GM23338 (cell line): ENCODE measurements around the gene NPLOC4. TPM values are rescaled to one million over a fixed set of nuclear protein-coding genes. Genes with fewer than 3 reads are reported as not detected.

ENCODE experiments used
- ATAC-seq: fragments of 200-7000 bp; cut with Tn5 transposase; 3 replicates; pipeline ENCODE4 v1.9.1; 2020
- DNase-seq: peaks from one replicate; pipeline ENCODE4 v3.0.0-alpha.2; 2015; ENCODE audit warnings: low spot score
- H2AFZ ChIP-seq: fragments of 200-600 bp; sonication (generic); 2 replicates; pipeline ENCODE4 v1.8.0; 2016; ENCODE audit warnings: antibody characterized with exemption, mild to moderate bottlenecking, moderate library complexity
- H3F3A ChIP-seq: fragments of 200-600 bp; sonication (generic); replicated peaks from 2 replicates; pipeline ENCODE4 v1.8.0; 2017; ENCODE audit warnings: antibody characterized with exemption, mixed run types, low read depth
- H3K27ac ChIP-seq: fragments of 200-600 bp; sonication (generic); 2 replicates; pipeline ENCODE4 v1.6.1; 2016; ENCODE audit warnings: low read depth
- H3K27me3 ChIP-seq: fragments of 200-600 bp; sonication (generic); 2 replicates; pipeline ENCODE4 v1.8.0; 2016; ENCODE audit warnings: mild to moderate bottlenecking, mixed run types, moderate library complexity; ENCODE audit not compliant: insufficient read depth
- H3K36me3 ChIP-seq: fragments of 200-600 bp; sonication (generic); 2 replicates; pipeline ENCODE4 v1.8.0; 2016; ENCODE audit warnings: mild to moderate bottlenecking; ENCODE audit not compliant: insufficient read depth
- H3K4me1 ChIP-seq: fragments of 200-600 bp; sonication (generic); 2 replicates; pipeline ENCODE4 v1.8.0; 2016; ENCODE audit warnings: mild to moderate bottlenecking, moderate library complexity; ENCODE audit not compliant: insufficient read depth
- H3K4me2 ChIP-seq: fragments of 200-600 bp; sonication (generic); 2 replicates; pipeline ENCODE4 v1.7.1; 2017; ENCODE audit warnings: mixed run types
- H3K4me3 ChIP-seq: fragments of 200-600 bp; sonication (generic); 2 replicates; pipeline ENCODE4 v1.6.1; 2016; ENCODE audit warnings: mixed run types
- H3K79me2 ChIP-seq: fragments of 200-600 bp; sonication (generic); replicated peaks from 2 replicates; pipeline ENCODE4 v1.8.0; 2017; ENCODE audit warnings: mild to moderate bottlenecking; ENCODE audit not compliant: insufficient read depth
- H3K9me2 ChIP-seq: fragments of 200-600 bp; sonication (generic); 2 replicates; pipeline ENCODE4 v1.8.0; 2017; ENCODE audit not compliant: insufficient read depth
- H4K20me1 ChIP-seq: fragments of 200-600 bp; sonication (generic); replicated peaks from 2 replicates; pipeline ENCODE4 v1.8.0; 2017; ENCODE audit warnings: mild to moderate bottlenecking; ENCODE audit not compliant: insufficient read depth
- H3K27ac Mint-ChIP-seq: 2 replicates; pipeline ENCODE4 v1.8.0; 2020; ENCODE audit warnings: inconsistent platforms, mild to moderate bottlenecking, moderate library complexity, mixed read lengths
- H3K27me3 Mint-ChIP-seq: 3 replicates; pipeline ENCODE4 v1.8.0; 2022; ENCODE audit warnings: low read depth, mild to moderate bottlenecking, moderate library complexity, mixed read lengths, inconsistent platforms; ENCODE audit not compliant: insufficient read depth, poor library complexity
- H3K36me3 Mint-ChIP-seq: 3 replicates; pipeline ENCODE4 v1.8.0; 2021; ENCODE audit warnings: low read depth, mild to moderate bottlenecking, inconsistent platforms, moderate library complexity, mixed read lengths
- H3K4me1 Mint-ChIP-seq: 3 replicates; pipeline ENCODE4 v1.8.0; 2020; ENCODE audit warnings: mild to moderate bottlenecking, inconsistent platforms, mixed read lengths
- H3K4me3 Mint-ChIP-seq: 3 replicates; pipeline ENCODE4 v1.8.0; 2021; ENCODE audit warnings: moderate library complexity, mild to moderate bottlenecking, inconsistent platforms, mixed read lengths
- H3K9me3 Mint-ChIP-seq: 3 replicates; pipeline ENCODE4 v1.8.0; 2020; ENCODE audit warnings: moderate library complexity, mild to moderate bottlenecking, inconsistent platforms, mixed read lengths
- CREB1 ChIP-seq: fragments of 250-450 bp; sonication (Bioruptor Pico); IDR thresholded peaks from 2 replicates; pipeline ENCODE4 v1.5.0; 2020; ENCODE audit warnings: low read depth, mild to moderate bottlenecking, moderate library complexity
- EZH2 ChIP-seq: fragments of 200-600 bp; sonication (generic); IDR thresholded peaks from one replicate; pipeline ENCODE4 v1.8.0; 2017; ENCODE audit warnings: antibody characterized with exemption, mild to moderate bottlenecking, low read depth; ENCODE audit not compliant: unreplicated experiment
- EZH2phosphoT487 ChIP-seq: fragments of 200-600 bp; sonication (generic); IDR thresholded peaks from one replicate; pipeline ENCODE4 v1.8.1; 2018; ENCODE audit warnings: antibody characterized with exemption; ENCODE audit not compliant: unreplicated experiment
- JUNB ChIP-seq: IDR thresholded peaks from one replicate; pipeline ENCODE4 v1.6.1; 2016; ENCODE audit warnings: antibody characterized with exemption; ENCODE audit not compliant: unreplicated experiment
- NANOG ChIP-seq: IDR thresholded peaks from 2 replicates; pipeline ENCODE4 v1.6.1; 2016; ENCODE audit warnings: antibody characterized with exemption, borderline replicate concordance
- POLR2AphosphoS5 ChIP-seq: IDR thresholded peaks from 2 replicates; pipeline ENCODE4 v1.6.1; 2016; ENCODE audit warnings: antibody characterized with exemption, low read depth
- STAT1 ChIP-seq: IDR thresholded peaks from one replicate; pipeline ENCODE4 v1.6.1; 2016; ENCODE audit warnings: antibody characterized with exemption; ENCODE audit not compliant: unreplicated experiment
- polyA plus RNA-seq: library from polyadenylated mRNA; unstranded; fragments of >200 nt; fragmentation: Nextera tagmentation; extraction: Ambion mirVana; gene quantifications from 2 replicates; pipeline ENCODE4 v1.2.1, GENCODE V29; 2016
- total RNA-seq: library from RNA; depleted of rRNA; stranded (reverse); fragments of >200 nt; shearing (Covaris generic); gene quantifications from 2 replicates; pipeline ENCODE4 v1.2.3, GENCODE V29; 2014
- TF ChIP-seq, protein P1 (sequence below): IDR thresholded peaks from 2 replicates; pipeline ENCODE4 v1.6.1; 2016; ENCODE audit warnings: antibody characterized with exemption
- TF ChIP-seq, protein P2 (sequence below): IDR thresholded peaks from one replicate; pipeline ENCODE4 v1.6.1; 2018; ENCODE audit warnings: antibody characterized with exemption; ENCODE audit not compliant: unreplicated experiment
- TF ChIP-seq, protein P3 (sequence below): fragments of 250-450 bp; sonication (Bioruptor Pico); IDR thresholded peaks from 2 replicates; pipeline ENCODE4 v1.5.0; 2020; ENCODE audit warnings: mild to moderate bottlenecking, moderate library complexity

NPLOC4 gene
- total and polyA plus RNA-seq, 2 experiments from 2014 or later, result 24.1 to 79.1 TPM

DNA sequence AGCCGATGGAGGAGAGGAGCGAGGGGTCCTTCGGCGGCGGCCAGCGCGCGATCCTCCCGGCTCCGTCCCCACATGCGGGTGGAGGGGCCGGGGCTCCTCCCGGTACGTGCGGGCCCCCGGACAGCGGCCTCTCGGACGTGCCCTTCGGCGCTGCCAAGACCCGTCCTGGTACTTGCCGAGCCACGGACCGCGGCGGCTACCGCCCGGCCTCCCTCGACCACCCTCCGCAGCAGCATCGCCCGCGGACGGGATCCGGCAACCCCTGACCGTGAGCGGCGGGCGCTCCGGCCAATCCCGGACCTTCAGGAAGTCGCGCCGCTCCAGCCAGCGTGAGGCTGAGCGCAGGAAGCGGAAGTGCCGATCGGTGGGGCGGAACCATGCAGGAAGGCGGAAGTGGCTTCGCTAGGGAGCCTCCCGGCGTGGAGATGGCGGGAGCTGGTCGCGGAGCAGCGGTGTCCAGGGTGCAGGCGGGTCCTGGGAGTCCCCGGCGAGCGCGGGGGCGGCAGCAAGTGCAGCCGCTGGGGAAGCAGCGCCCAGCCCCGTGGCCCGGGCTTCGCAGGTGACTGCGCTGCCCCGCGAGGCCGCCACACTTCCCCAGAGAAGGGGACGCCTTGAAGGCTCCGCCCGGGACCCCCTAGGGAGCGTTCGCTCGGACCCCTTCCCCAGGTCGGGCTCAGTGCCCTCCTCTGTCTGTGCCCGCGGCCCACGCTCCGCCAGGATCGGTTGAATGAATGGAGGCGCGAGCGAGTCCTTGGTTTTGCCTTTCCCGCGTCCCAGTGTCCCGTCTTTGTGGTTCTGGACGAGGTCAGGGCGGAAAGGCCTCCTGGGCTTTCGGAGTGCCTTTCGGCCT, 29.7 kb upstream of the NPLOC4 start, which contains the start of the genes CCDC137 and OXLD1:
Gene CCDC137, plus strand, starts transcription at position 396 of the 850 bp plus-strand sequence. Its CDS starts 30 bp downstream, at position 426.
Gene OXLD1, minus strand, starts transcription at position 264 of the 850 bp plus-strand sequence. Its CDS starts 28 bp downstream, at position 236.
- Mint-ChIP-seq H3K4me1 (peaks cover 25% of the 10 kb centered on the region), H3K9me3 (no peaks in the 10 kb centered on the region), H3K4me3 (peak within 1 kb of the TSS; percentile 98), H3K36me3 (peaks cover 62% of the 10 kb centered on the region), H3K27ac (peak within 1 kb of the TSS; percentile 95), H3K27me3 (peaks cover 21% of the 10 kb centered on the region)
- Histone ChIP-seq H3K27me3 (no peaks in the 10 kb centered on the region), H3K9me2 (no peaks in the 10 kb centered on the region), H3F3A (peaks cover 27% of the 10 kb centered on the region), H3K79me2 (peaks cover 41% of the 10 kb centered on the region), H4K20me1 (peaks cover 12% of the 10 kb centered on the region), H3K36me3 (peaks cover 17% of the 10 kb centered on the region), H3K4me1 (peaks cover 15% of the 10 kb centered on the region), H3K4me3 (peak within 1 kb of the TSS; percentile 99), H3K4me2 (peak within 1 kb of the TSS; percentile 99), H2AFZ (0 out of 2 replicates have a peak within 1 kb of the TSS, but pooled peaks have one; percentile 56), H3K27ac (peak within 1 kb of the TSS; percentile 84)
- TF ChIP-seq, protein P1, sequence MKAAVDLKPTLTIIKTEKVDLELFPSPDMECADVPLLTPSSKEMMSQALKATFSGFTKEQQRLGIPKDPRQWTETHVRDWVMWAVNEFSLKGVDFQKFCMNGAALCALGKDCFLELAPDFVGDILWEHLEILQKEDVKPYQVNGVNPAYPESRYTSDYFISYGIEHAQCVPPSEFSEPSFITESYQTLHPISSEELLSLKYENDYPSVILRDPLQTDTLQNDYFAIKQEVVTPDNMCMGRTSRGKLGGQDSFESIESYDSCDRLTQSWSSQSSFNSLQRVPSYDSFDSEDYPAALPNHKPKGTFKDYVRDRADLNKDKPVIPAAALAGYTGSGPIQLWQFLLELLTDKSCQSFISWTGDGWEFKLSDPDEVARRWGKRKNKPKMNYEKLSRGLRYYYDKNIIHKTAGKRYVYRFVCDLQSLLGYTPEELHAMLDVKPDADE, result peak; percentile 87
- TF ChIP-seq EZH2, result no peak
- TF ChIP-seq, protein P2, sequence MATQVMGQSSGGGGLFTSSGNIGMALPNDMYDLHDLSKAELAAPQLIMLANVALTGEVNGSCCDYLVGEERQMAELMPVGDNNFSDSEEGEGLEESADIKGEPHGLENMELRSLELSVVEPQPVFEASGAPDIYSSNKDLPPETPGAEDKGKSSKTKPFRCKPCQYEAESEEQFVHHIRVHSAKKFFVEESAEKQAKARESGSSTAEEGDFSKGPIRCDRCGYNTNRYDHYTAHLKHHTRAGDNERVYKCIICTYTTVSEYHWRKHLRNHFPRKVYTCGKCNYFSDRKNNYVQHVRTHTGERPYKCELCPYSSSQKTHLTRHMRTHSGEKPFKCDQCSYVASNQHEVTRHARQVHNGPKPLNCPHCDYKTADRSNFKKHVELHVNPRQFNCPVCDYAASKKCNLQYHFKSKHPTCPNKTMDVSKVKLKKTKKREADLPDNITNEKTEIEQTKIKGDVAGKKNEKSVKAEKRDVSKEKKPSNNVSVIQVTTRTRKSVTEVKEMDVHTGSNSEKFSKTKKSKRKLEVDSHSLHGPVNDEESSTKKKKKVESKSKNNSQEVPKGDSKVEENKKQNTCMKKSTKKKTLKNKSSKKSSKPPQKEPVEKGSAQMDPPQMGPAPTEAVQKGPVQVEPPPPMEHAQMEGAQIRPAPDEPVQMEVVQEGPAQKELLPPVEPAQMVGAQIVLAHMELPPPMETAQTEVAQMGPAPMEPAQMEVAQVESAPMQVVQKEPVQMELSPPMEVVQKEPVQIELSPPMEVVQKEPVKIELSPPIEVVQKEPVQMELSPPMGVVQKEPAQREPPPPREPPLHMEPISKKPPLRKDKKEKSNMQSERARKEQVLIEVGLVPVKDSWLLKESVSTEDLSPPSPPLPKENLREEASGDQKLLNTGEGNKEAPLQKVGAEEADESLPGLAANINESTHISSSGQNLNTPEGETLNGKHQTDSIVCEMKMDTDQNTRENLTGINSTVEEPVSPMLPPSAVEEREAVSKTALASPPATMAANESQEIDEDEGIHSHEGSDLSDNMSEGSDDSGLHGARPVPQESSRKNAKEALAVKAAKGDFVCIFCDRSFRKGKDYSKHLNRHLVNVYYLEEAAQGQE, result no peak
- TF ChIP-seq CREB1 (CRISPR knock-in tag), result peak; percentile 67
- TF ChIP-seq POLR2AphosphoS5, result peak; percentile 98
- DNase-seq (peak; percentile 99), ATAC-seq (peak; percentile 94)

DNA sequence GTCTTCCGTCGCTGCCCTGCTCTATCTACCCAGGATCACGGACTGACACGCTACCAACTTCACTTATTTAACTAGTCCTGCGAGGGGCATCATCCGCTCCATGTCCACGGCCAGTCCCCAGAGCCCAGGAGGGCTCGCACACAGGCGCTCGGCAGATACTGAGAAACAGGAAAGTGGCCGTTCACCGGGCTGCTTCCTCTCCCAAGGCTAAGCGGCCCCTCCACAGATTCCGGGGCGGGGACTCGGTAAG, 29.1 kb upstream of the NPLOC4 start:
- H4K20me1 ChIP-seq, result peaks cover 12% of the 10 kb centered on the region
- Mint-ChIP-seq H3K27me3 (peaks cover 18% of the 10 kb centered on the region), H3K9me3 (no peaks in the 10 kb centered on the region), H3K4me3 (peak overlapping the region; percentile 98), H3K27ac (peak overlapping the region; percentile 95), H3K4me1 (peaks cover 25% of the 10 kb centered on the region), H3K36me3 (peaks cover 56% of the 10 kb centered on the region)
- H3K4me1 ChIP-seq, result peaks cover 15% of the 10 kb centered on the region
- H3K27me3 ChIP-seq, result no peaks in the 10 kb centered on the region
- peaks cover 14% of the 10 kb centered on the region for H3K36me3 ChIP-seq
- no peaks in the 10 kb centered on the region for H3K9me2 ChIP-seq
- peaks cover 27% of the 10 kb centered on the region for H3F3A ChIP-seq
- peak overlapping the region; percentile 99 for H3K4me3 ChIP-seq
- peak overlapping the region; percentile 84 for H3K27ac ChIP-seq
- peaks cover 41% of the 10 kb centered on the region for H3K79me2 ChIP-seq
- H3K4me2 ChIP-seq, result peak overlapping the region; percentile 99
- H2AFZ ChIP-seq, result no peak overlapping the region
- ATAC-seq (peak; percentile 49), DNase-seq (peak; percentile 77)
- no peak for TF ChIP-seq NANOG
- TF ChIP-seq, protein P3, sequence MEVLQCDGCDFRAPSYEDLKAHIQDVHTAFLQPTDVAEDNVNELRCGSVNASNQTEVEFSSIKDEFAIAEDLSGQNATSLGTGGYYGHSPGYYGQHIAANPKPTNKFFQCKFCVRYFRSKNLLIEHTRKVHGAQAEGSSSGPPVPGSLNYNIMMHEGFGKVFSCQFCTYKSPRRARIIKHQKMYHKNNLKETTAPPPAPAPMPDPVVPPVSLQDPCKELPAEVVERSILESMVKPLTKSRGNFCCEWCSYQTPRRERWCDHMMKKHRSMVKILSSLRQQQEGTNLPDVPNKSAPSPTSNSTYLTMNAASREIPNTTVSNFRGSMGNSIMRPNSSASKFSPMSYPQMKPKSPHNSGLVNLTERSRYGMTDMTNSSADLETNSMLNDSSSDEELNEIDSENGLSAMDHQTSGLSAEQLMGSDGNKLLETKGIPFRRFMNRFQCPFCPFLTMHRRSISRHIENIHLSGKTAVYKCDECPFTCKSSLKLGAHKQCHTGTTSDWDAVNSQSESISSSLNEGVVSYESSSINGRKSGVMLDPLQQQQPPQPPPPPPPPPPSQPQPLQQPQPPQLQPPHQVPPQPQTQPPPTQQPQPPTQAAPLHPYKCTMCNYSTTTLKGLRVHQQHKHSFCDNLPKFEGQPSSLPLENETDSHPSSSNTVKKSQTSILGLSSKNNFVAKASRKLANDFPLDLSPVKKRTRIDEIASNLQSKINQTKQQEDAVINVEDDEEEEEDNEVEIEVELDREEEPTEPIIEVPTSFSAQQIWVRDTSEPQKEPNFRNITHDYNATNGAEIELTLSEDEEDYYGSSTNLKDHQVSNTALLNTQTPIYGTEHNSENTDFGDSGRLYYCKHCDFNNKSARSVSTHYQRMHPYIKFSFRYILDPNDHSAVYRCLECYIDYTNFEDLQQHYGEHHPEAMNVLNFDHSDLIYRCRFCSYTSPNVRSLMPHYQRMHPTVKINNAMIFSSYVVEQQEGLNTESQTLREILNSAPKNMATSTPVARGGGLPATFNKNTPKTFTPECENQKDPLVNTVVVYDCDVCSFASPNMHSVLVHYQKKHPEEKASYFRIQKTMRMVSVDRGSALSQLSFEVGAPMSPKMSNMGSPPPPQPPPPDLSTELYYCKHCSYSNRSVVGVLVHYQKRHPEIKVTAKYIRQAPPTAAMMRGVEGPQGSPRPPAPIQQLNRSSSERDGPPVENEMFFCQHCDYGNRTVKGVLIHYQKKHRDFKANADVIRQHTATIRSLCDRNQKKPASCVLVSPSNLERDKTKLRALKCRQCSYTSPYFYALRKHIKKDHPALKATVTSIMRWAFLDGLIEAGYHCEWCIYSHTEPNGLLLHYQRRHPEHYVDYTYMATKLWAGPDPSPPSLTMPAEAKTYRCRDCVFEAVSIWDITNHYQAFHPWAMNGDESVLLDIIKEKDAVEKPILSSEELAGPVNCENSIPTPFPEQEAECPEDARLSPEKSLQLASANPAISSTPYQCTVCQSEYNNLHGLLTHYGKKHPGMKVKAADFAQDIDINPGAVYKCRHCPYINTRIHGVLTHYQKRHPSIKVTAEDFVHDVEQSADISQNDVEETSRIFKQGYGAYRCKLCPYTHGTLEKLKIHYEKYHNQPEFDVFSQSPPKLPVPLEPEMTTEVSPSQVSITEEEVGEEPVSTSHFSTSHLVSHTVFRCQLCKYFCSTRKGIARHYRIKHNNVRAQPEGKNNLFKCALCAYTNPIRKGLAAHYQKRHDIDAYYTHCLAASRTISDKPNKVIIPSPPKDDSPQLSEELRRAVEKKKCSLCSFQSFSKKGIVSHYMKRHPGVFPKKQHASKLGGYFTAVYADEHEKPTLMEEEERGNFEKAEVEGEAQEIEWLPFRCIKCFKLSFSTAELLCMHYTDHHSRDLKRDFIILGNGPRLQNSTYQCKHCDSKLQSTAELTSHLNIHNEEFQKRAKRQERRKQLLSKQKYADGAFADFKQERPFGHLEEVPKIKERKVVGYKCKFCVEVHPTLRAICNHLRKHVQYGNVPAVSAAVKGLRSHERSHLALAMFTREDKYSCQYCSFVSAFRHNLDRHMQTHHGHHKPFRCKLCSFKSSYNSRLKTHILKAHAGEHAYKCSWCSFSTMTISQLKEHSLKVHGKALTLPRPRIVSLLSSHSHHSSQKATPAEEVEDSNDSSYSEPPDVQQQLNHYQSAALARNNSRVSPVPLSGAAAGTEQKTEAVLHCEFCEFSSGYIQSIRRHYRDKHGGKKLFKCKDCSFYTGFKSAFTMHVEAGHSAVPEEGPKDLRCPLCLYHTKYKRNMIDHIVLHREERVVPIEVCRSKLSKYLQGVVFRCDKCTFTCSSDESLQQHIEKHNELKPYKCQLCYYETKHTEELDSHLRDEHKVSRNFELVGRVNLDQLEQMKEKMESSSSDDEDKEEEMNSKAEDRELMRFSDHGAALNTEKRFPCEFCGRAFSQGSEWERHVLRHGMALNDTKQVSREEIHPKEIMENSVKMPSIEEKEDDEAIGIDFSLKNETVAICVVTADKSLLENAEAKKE (CRISPR knock-in tag), result no peak
- no peak for TF ChIP-seq JUNB
- no peak for TF ChIP-seq EZH2
- TF ChIP-seq STAT1, result no peak
- TF ChIP-seq POLR2AphosphoS5, result no peak
- TF ChIP-seq EZH2phosphoT487, result no peak
